LoVo (cell line): ENCODE data around the gene ZCCHC7.
"Not testable (repeated sequence)": the region's sequence is repeated elsewhere in the genome, so short reads cannot be mapped to it uniquely, and the experiment has no call there.

ENCODE experiments used
- DNase-seq: peaks from one replicate; pipeline ENCODE4 v3.0.0-alpha.2; 2016; ENCODE audit warnings: low spot score

The ZCCHC7 gene

GRCh38 chr9:37293664-37294524 lies 173.5 kb downstream of the ZCCHC7 start:
- DNase-seq, result no peak

GRCh38 chr9:37295178-37295577 lies 174.8 kb downstream of the ZCCHC7 start:
- no peak for DNase-seq

- DNase-seq, result no peak
These were observed 175.4 kb downstream of the ZCCHC7 start for GRCh38 chr9:37295796-37296195.

DNA sequence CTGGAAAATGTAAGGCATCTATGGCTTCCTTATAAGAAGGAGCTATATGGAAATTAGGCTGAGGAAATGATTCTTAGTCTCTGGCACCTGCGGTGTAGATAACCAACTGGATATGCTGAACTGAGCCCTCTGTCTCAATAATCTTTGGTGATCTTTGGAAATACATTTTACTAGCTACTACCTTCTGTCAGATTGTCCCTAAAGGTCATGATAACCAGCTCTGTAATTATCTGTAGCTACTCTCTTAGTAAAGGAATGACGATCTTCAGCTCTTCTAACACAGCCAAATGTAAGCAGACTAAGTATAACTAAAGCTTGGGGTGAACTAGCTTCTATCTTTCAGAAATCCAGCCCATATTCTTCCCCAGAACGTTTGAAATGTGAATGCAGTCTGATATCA lies 177.2 kb downstream of the ZCCHC7 start:
- no peak for DNase-seq

- no peak for DNase-seq
These were observed 180.2 kb downstream of the ZCCHC7 start for GRCh38 chr9:37300620-37301019.

GRCh38 chr9:37301042-37301853 lies 180.9 kb downstream of the ZCCHC7 start:
- no peak for DNase-seq

GRCh38 chr9:37301854-37302172 lies 181.4 kb downstream of the ZCCHC7 start:
- DNase-seq, result no peak

- DNase-seq, result no peak
These were observed 181.9 kb downstream of the ZCCHC7 start for GRCh38 chr9:37302277-37302676.

GRCh38 chr9:37303272-37303671 lies 182.9 kb downstream of the ZCCHC7 start:
- DNase-seq, result not testable (repeated sequence)

GRCh38 chr9:37309136-37309535 lies 188.8 kb downstream of the ZCCHC7 start:
- no peak for DNase-seq

DNA sequence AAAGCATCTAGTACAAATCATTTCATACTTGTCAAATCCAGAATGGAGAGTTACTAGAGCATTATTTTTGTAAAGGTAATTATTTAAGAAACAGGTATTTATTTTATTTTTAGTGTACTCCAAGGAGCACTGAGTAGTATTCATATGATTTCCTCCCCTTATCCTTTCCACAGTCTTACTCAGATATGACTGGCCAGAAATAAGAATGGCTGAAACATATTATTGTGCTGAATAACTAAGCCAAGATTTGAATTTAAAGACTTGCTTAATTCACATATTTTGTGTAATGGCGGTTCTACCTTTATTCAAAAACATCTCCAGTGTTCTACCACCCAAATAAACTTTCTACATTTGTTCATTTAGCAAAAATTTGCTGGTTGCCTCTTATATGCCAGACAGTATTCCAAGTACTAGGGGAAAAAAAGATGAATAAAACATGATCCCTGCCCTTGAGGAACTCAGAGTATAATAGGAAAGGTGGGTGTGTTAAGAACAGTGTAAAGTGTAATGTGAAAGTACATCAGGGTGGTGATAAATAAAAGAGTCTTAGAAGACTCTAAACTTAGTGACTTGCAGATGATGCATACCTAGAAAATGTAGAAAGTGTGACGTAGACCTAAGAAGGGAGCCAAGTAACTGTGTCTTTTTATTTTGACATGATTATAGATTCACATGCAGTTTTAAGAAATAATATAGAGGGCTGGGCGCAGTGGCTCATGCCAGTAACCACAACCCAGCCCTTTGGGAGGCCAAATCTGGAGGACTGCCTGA lies 191.7 kb downstream of the ZCCHC7 start:
- no peak for DNase-seq

- DNase-seq, result no peak
These were observed 203.9 kb downstream of the ZCCHC7 start for GRCh38 chr9:37324261-37324683.

GRCh38 chr9:37324691-37325490 lies 204.5 kb downstream of the ZCCHC7 start:
- DNase-seq, result no peak

DNA sequence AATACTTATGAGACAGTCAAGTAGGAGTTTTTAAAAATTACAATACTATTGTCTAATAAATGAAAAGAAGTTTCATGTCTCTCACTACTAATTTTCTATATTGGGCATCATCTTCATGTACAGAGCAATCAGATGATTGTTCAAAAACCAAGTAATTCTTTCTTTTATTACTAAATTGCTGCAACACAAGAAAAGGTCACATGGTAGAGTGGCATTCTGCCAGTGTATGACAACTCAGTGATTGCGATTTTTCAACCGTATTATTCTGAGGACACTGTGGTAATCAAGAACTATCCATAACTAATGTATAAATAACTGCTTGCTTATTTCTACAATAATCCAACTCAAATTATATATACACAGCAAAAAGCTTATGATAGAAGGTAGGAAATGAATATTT lies 205.4 kb downstream of the ZCCHC7 start:
- DNase-seq, result no peak

- DNase-seq, result no peak
These were observed 207.2 kb downstream of the ZCCHC7 start for GRCh38 chr9:37327553-37327952.

GRCh38 chr9:37328556-37329227 lies 208.3 kb downstream of the ZCCHC7 start:
- DNase-seq, result peak; percentile 51

DNA sequence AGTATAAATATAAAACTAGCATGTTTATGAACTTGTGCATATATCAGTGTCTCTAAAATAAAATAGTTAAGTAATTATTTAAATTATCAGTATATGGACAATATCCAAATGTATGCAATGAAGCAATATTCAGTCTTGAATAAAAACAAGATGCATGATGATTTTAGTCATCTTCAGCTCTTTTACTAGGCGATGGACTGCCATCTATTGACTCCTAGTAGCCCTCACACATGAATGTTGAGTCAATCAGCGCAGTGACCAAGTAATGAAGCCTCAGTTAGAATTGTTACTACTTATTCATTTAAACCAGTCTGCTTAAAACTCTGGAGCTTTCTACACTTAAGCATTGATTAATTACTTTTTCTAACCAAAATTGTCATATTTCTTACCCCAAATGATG lies 209.2 kb downstream of the ZCCHC7 start:
- no peak for DNase-seq

DNA sequence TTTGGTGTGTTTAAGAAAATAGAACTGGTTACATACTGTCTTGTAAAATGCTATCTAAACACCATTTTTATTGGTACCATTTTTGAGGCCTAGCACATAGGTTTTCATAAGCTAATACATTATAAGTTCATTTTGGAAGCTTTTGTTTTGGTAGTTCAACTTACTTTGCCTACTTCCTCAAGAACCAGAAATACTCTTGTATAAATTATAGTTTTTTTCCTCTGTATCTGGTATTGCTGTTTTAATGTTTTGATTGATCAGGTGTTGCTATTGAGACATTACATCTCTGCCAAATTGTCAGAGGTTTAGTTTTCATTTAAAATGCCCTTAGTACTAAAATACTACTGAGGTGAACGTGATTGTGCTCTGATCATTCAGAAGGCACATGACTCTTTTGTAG lies 211.5 kb downstream of the ZCCHC7 start:
- DNase-seq, result no peak

- no peak for DNase-seq
These were observed 212.2 kb downstream of the ZCCHC7 start for GRCh38 chr9:37332578-37332977.

DNA sequence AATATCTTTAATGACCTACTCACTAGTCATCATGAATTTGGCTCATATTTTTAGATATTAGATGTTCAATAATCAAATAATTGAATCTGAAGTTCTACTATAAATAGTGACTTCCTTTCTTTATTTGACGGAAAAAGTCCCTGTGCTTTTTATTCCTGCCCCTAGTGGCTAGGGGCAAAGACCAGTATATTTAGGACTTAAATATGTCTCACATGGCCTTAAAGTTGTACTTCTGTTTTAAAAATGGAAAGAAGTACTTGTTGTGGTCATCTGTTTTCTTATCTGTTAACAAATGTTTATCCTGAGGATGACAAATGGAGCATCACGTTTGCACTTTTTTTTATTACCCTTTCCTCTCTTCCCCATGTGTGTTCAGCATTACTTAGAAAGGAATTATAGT lies 212.9 kb downstream of the ZCCHC7 start:
- DNase-seq, result no peak

DNA sequence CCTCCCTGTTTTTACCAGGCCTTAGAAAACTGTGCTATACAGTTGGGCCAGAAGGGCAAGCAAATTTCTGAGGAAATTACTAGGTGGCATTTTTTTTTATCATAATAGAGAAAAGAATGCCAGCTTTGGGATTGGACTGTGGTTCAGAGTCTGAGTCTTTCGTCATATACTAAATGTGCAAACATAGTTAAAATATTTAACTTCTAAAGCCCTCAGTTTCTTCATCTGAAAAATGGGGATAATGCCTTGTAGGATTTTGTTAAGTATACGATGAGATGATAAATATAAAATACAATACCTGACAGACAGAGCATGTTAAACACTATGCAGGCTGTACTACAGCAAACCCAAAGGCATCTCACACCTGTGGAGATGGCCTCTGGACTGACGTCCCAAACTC lies 214.9 kb downstream of the ZCCHC7 start:
- no peak for DNase-seq
